ENCODE results near the gene PAK4. TPM values are rescaled to one million over a fixed set of nuclear protein-coding genes. Genes with fewer than 3 reads are reported as not detected.

The PAK4 gene
- total RNA-seq, 4 donors from 2014 or later, result 20.7 to 25.3 (median 23.6) TPM

DNA sequence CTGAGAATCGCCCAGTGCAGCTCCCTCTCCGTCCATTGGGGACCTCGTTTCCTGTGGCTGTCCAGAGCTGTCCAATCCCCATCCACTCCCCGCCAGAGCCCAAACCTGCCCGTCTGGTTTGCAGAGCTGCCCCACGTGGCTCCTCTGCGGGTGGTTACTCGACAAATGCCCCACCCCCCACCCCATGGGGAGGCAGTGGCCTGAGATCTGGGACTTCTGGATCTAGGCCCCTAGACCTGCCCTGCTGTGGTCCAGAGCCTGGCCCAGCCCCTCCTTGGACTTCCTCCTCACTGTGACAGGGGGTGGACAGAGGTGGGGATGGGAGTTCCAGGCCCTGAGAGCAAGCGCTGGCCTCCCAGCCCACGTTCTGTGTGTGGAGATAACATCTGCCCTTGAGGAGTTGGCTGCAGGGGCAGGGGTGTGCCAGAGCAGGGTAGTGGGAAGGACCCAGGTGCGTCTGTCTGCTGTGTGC, 29.1 kb downstream of the PAK4 start:
- peaks cover 62% of the 10 kb centered on the region for H3K4me1 ChIP-seq
- H3K27ac ChIP-seq, result peak overlapping the region; percentile 75
- no peaks in the 10 kb centered on the region for H3K27me3 ChIP-seq
- H3K4me3 ChIP-seq, result peak overlapping the region; percentile 13
- H3K36me3 ChIP-seq, result no peaks in the 10 kb centered on the region
- 26% methylated on average over 4 of the region's 11 CpGs for WGBS
- H3K9me3 ChIP-seq, result no peaks in the 10 kb centered on the region
- no peak for DNase-seq (ENCODE audit: low spot score in 2 of 2)
- no peak for TF ChIP-seq EP300 (IDR thresholded peaks at IDR 0.05)
- TF ChIP-seq, protein P1, sequence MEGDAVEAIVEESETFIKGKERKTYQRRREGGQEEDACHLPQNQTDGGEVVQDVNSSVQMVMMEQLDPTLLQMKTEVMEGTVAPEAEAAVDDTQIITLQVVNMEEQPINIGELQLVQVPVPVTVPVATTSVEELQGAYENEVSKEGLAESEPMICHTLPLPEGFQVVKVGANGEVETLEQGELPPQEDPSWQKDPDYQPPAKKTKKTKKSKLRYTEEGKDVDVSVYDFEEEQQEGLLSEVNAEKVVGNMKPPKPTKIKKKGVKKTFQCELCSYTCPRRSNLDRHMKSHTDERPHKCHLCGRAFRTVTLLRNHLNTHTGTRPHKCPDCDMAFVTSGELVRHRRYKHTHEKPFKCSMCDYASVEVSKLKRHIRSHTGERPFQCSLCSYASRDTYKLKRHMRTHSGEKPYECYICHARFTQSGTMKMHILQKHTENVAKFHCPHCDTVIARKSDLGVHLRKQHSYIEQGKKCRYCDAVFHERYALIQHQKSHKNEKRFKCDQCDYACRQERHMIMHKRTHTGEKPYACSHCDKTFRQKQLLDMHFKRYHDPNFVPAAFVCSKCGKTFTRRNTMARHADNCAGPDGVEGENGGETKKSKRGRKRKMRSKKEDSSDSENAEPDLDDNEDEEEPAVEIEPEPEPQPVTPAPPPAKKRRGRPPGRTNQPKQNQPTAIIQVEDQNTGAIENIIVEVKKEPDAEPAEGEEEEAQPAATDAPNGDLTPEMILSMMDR (IDR thresholded peaks at IDR 0.05), result no peak
- no peak for TF ChIP-seq POLR2AphosphoS5 (IDR thresholded peaks at IDR 0.05)
- no peak for TF ChIP-seq POLR2A (IDR thresholded peaks at IDR 0.05)

DNA sequence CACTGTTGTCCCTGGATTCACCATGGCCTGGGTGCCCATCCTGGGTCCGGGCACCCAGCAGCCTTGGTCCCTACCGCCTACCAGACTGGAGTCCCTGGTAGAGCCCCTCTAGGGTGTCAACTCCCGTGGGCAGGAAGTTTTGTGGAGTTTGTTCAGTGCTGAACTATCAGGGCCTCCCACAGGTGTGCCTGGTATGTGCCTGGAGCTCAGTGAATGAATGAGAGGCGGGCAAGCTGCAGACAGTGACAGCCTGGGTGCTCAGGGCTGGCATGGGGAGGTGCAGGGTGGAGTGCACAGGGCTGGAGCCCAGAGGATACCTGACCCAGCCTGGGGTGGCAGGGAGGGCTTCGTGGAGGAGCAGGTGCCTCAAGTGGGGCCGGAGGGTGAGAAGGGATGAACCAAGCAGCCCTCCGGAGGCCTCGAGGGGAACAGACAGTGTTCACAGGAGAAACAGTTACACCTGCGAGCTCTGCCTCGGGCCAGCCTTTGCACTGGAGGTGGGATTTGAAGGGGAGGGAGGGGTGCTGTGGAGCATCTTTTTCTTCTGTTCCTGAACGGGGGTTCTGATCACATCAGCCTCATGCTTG, 29.6 kb downstream of the PAK4 start:
- Histone ChIP-seq H3K36me3 (no peaks in the 10 kb centered on the region), H3K9me3 (no peaks in the 10 kb centered on the region), H3K27ac (peak overlapping the region; percentile 75), H3K27me3 (no peaks in the 10 kb centered on the region), H3K4me1 (peaks cover 67% of the 10 kb centered on the region), H3K4me3 (peak overlapping the region; percentile 13)
- TF ChIP-seq POLR2A (IDR thresholded peaks at IDR 0.05) (no peak), EP300 (IDR thresholded peaks at IDR 0.05) (no peak), POLR2AphosphoS5 (IDR thresholded peaks at IDR 0.05) (no peak)
- TF ChIP-seq, protein P1 (IDR thresholded peaks at IDR 0.05), result no peak
- WGBS, result 52% methylated on average over 8 of the region's 11 CpGs
- no peak for DNase-seq (ENCODE audit: low spot score in 2 of 2)

DNA sequence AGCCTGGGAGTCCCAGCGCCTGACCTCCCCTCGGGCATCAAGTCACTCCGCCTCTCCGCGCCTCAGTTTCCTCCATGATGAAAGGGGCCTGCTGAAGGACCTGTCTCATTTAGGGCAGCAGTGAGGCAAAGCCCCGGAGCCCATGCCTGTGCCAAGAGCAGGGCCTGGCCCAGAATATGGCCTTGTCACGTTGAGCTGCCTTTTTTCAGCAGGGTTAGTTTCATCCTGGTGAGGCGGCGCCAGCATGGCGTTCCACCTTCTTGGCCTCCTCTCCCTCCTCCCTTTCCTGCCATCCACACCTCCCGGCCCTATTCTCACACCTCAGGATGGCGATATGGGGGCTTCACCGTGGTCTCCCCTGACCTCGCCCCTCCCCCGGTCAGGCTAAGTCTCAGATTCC, 30.2 kb downstream of the PAK4 start:
- TF ChIP-seq POLR2A (IDR thresholded peaks at IDR 0.05) (no peak), POLR2AphosphoS5 (IDR thresholded peaks at IDR 0.05) (no peak), EP300 (IDR thresholded peaks at IDR 0.05) (no peak)
- TF ChIP-seq, protein P1 (IDR thresholded peaks at IDR 0.05), result no peak
- Histone ChIP-seq H3K27me3 (no peaks in the 10 kb centered on the region), H3K4me1 (peaks cover 73% of the 10 kb centered on the region), H3K36me3 (no peaks in the 10 kb centered on the region), H3K9me3 (no peaks in the 10 kb centered on the region), H3K4me3 (no peak overlapping the region), H3K27ac (peak overlapping the region; percentile 75)
- no peak for DNase-seq (ENCODE audit: low spot score in 2 of 2)
- 64% methylated on average over 15 of the region's 15 CpGs for WGBS

DNA sequence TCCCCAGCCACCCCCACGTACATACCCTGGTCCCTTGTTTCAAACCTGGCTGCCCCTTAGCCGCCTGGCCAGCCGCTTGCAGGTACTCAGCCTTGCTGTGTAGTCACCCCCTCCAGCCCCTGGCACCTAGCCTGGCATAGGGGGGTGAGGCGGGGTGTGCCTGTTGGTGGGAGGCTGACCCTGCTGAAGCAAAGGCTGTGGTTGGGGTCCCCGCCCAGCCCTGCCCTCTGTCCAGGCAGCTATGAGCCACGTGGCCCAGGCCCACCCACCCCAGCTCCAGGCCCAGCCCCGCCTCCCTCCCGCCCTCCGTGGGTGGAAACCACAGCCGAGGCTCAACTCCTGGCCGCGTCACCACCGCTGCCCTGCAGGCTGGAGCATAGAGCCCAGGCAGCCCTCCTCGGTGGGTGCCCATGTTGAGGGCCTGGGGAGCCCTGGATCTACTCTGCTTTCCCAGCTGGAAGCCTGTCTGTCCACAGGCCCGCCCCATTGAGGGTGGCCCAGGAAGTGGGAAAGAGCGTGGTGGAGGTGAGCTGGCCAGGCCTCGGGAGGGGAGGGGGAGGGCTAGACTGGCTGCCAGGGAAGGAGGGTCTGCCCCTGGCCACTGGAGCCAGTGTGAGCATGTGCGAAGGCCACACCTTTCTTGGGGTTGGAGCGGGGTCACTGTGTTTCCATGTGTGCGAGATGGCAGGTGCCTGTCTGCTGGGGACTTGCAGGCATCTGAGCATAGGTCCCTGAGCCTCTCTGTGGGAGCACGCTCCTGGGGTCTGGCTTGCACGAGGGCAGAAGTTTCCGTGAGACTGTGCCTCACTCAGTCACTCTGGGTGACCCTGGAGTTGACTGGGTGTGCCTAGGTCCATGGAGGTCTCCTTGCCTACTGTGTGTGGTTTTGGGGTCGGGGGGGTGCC, 31.0 kb downstream of the PAK4 start:
- H3K4me1 ChIP-seq, result peaks cover 78% of the 10 kb centered on the region
- no peaks in the 10 kb centered on the region for H3K27me3 ChIP-seq
- peak overlapping the region; percentile 75 for H3K27ac ChIP-seq
- no peaks in the 10 kb centered on the region for H3K9me3 ChIP-seq
- 61% methylated on average over 4 of the region's 24 CpGs for WGBS
- no peak for DNase-seq (ENCODE audit: low spot score in 2 of 2)
- H3K4me3 ChIP-seq, result peak overlapping the region; percentile 19
- H3K36me3 ChIP-seq, result no peaks in the 10 kb centered on the region
- TF ChIP-seq, protein P1 (IDR thresholded peaks at IDR 0.05), result no peak
- no peak for TF ChIP-seq EP300 (IDR thresholded peaks at IDR 0.05)

Data from suprapubic skin (tissue), 4 donors.